ENCODE results near the gene DENND11.

DENND11 gene

GRCh38 chr7:141737836-141738591 is 36.0 kb upstream of the DENND11 start, which contains the start of gene SSBP1:
Gene SSBP1 (plus strand): TSS chr7:141738358. CDS start chr7:141739167, 809 bp downstream.
- TF ChIP-seq CTCF (IDR thresholded peaks at IDR 0.05; ENCODE audit: low read depth, low read length): peak; percentile 76
- DNase-seq (ENCODE audit: low read depth in 2 of 2): peak; percentile 98

DNA sequence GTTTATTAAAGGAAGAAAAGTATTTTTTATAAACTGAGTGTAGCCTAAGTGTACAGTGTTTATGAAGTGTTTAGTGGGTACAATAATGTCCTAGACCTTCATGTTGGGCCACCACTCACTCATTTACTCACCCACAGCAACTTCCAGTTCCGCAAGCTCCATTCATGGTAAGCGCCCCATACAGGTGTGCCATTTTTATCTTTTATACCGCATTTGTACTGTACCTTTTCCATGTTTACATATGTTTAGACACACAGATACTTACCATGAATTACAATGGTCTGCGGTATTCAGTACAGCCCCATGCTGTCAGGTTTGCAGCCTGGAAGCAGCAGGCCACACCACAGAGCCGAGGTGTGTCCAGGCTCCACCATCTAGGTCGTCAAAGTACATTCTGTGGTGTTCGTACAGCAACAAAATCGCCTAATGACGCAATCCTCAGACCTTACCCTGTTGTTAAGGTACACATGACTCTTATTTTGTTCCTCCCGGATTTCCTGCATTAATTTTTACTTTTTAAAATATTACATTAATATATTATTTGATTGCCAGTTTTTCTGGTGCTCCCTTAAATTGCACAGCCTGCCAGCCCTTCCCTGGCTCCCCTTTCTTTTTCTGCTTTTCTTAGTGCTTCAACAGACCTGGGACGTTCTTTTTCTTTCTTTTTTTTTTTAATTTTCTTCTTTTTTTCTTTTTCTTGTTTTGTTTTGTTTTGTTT is 35.3 kb upstream of the DENND11 start:
- TF ChIP-seq CTCF (IDR thresholded peaks at IDR 0.05; ENCODE audit: low read depth, low read length): no peak
- peak overlapping the region; percentile 89 to 96 for H3K4me3 ChIP-seq (replicated peaks in 1 of 2; ENCODE audit: low read depth in 2 of 2, low read length in 2 of 2)
- peak; percentile 8 to 19 for DNase-seq (ENCODE audit: low read depth in 2 of 2)

More at GRCh38 chr7:141737836-141738591, 36.0 kb upstream of the DENND11 start, which contains the start of gene SSBP1:
- H3K4me3 ChIP-seq (replicated peaks in 1 of 2; ENCODE audit: low read depth in 2 of 2, low read length in 2 of 2): peak within 1 kb of the TSS; percentile 89 to 96

- DNase-seq (ENCODE audit: low read depth in 2 of 2): peak in 1 of 2 donors; percentile 7
- TF ChIP-seq CTCF (IDR thresholded peaks at IDR 0.05; ENCODE audit: low read depth, low read length): no peak
- H3K4me3 ChIP-seq (replicated peaks in 1 of 2; ENCODE audit: low read depth in 2 of 2, low read length in 2 of 2): no peak overlapping the region
These were observed 29.6 kb upstream of the DENND11 start for GRCh38 chr7:141731476-141732149.

GRCh38 chr7:141729020-141729419 is 27.1 kb upstream of the DENND11 start:
- no peak for DNase-seq (ENCODE audit: low read depth in 2 of 2)
- no peak overlapping the region for H3K4me3 ChIP-seq (replicated peaks in 1 of 2; ENCODE audit: low read depth in 2 of 2, low read length in 2 of 2)
- TF ChIP-seq CTCF (IDR thresholded peaks at IDR 0.05; ENCODE audit: low read depth, low read length): no peak

DNA sequence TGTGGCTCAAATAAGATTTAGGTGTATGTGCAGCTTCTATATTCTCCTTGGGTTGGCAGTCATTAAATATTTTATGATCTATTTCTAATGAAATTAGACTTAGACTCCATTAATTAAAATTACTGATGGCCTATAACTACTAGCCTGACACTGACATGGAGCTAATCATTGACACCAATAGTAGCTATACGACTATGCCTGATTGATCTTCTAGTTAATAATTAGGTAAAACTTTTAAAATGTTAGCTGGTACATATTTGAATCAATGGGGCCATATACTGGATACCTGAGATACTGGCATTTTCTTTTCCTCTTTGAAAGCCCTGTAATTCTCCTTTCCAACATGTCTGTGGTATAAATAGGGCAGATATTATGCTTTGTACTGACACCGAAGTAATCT is 20.6 kb upstream of the DENND11 start:
- no peak for TF ChIP-seq CTCF (IDR thresholded peaks at IDR 0.05; ENCODE audit: low read depth, low read length)
- no peak for DNase-seq (ENCODE audit: low read depth in 2 of 2)
- no peak overlapping the region for H3K4me3 ChIP-seq (replicated peaks in 1 of 2; ENCODE audit: low read depth in 2 of 2, low read length in 2 of 2)

DNA sequence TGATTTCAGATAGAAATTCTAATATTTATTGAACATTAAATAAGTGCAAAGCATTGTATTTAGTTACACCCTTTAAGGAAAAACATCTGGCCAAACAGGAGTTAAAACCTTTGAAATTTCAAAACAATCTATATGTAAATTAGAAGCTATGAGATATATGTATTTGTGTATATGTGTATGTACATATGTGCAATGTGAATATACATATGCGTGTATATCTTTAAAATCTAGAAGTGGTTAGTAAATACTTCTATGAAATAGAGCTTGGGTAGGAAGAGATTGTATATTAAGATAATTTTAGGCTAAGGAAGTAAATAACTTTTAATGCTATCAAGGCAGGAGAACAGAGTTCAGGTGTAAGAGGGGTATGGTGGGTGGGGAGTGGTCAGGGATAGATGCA is 15.5 kb upstream of the DENND11 start:
- no peak for TF ChIP-seq CTCF (IDR thresholded peaks at IDR 0.05; ENCODE audit: low read depth, low read length)
- no peak for DNase-seq (ENCODE audit: low read depth in 2 of 2)
- no peak overlapping the region for H3K4me3 ChIP-seq (replicated peaks in 1 of 2; ENCODE audit: low read depth in 2 of 2, low read length in 2 of 2)
